Measurements from ENCODE around the gene PLIN3. TPM values are rescaled to one million over a fixed set of nuclear protein-coding genes. Genes with fewer than 3 reads are reported as not detected.
A peak's percentile ranks its signal among the peaks of the same experiment; 100 is the strongest.
"Not testable (repeated sequence)": the region's sequence is repeated elsewhere in the genome, so short reads cannot be mapped to it uniquely, and the experiment has no call there.

PLIN3 gene
- polyA plus RNA-seq, 4 donors: 77.3 to 190 (median 145) TPM

DNA sequence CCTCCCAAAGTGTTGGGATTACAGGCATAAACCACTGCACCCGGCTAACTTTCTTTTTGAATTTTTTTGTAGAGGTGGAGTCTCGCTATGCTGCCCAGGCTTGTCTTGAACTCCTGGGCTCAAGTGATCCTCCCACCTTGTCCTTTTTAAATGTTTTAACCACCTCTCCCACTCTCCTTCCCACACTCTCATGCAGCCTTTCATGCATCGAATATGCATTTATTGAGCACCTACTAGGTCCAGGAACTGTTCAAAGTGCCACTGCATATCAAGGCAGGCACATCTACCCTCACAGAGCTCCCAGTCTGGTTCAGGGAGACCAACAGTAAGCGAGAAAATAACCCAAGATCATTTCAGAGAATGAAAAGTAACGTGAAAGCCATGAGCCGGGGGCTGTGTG, 37.1 kb downstream of the PLIN3 start:
- H3K27ac ChIP-seq (ENCODE audit: low read depth in 1 of 3, low read length in 2 of 3): peak overlapping the region; percentile 94 to 99 (median 98)
- no peak for FAIRE-seq
- peaks cover 0 to 7% (median 0%) of the 10 kb centered on the region in 3 donors for H3K36me3 ChIP-seq (ENCODE audit: control insufficient read depth in 3 of 3, insufficient read depth in 2 of 3, low read depth in 1 of 3, low read length in 3 of 3)

DNA sequence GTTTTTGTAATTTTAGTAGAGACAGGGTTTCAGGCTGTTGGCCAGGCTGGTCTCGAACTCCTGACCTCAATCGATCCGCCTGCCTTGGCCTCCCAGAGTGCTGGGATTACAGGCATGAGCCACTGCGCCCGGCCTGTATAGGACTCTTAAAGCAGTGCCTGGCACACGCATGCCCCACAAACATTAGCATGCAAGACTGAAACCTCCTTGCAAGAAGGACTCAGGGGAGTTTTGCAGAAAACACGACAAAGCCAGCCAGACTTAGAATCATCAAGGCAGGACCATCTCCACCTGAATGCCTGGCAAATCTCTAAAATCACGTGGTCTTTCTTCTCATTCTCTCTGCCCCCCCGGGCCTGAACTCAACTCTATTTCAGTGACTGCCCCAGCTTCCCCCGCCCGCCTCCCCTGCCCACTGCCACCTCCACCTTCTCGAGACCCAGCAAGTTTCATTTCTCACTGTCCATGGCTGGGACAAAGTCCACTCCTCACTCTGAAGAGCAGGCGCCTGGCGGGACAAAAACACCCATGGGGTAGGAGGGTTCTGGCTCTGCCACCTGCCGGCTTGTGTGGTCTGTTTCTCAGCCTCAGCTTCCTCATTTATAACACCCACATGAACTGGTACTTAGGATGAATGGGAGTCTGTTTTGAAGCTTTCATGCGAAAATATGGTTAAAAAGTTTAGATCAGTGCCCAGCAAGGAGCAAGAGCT, 38.3 kb downstream of the PLIN3 start:
- H3K27me3 ChIP-seq (ENCODE audit: control insufficient read depth in 3 of 3, insufficient read depth in 3 of 3, low read length in 3 of 3): no peaks in the 10 kb centered on the region
- peak overlapping the region; percentile 56 to 98 (median 80) for H3K27ac ChIP-seq (ENCODE audit: low read depth in 1 of 3, low read length in 2 of 3)
- H3K36me3 ChIP-seq (ENCODE audit: control insufficient read depth in 3 of 3, insufficient read depth in 2 of 3, low read depth in 1 of 3, low read length in 3 of 3): peaks cover 0 to 11% (median 0%) of the 10 kb centered on the region in 3 donors
- peak overlapping the region in 1 of 3 donors; percentile 97 for H3K4me3 ChIP-seq (ENCODE audit: low read depth in 1 of 3, low read length in 3 of 3)
- H3K9me3 ChIP-seq (ENCODE audit: control insufficient read depth in 2 of 2, insufficient read depth in 1 of 2, low read depth in 1 of 2, low read length in 1 of 2): no peaks in the 10 kb centered on the region
- H3K4me1 ChIP-seq (ENCODE audit: control insufficient read depth in 3 of 3, insufficient read depth in 2 of 3, low read depth in 1 of 3, low read length in 2 of 3): peaks cover 0 to 25% (median 6%) of the 10 kb centered on the region in 3 donors
- DNase-seq (peak; percentile 86 to 92), FAIRE-seq (no peak)
- 18 to 48% (median 24%) methylated on average over 16 of the region's 16 CpGs for WGBS, 3 donors

More for the DNA sequence above, 37.1 kb downstream of the PLIN3 start:
- 63 to 80% (median 71%) methylated on average over 6 of the region's 6 CpGs for WGBS, 3 donors
- Histone ChIP-seq H3K9me3 (ENCODE audit: control insufficient read depth in 2 of 2, insufficient read depth in 1 of 2, low read depth in 1 of 2, low read length in 1 of 2) (no peaks in the 10 kb centered on the region), H3K27me3 (ENCODE audit: control insufficient read depth in 3 of 3, insufficient read depth in 3 of 3, low read length in 3 of 3) (no peaks in the 10 kb centered on the region), H3K4me1 (ENCODE audit: control insufficient read depth in 3 of 3, insufficient read depth in 2 of 3, low read depth in 1 of 3, low read length in 2 of 3) (peaks cover 0 to 25% (median 6%) of the 10 kb centered on the region in 3 donors), H3K4me3 (ENCODE audit: low read depth in 1 of 3, low read length in 3 of 3) (peak overlapping the region in 2 of 3 donors; percentile 95 to 97)
- peak; percentile 32 to 41 for DNase-seq

DNA sequence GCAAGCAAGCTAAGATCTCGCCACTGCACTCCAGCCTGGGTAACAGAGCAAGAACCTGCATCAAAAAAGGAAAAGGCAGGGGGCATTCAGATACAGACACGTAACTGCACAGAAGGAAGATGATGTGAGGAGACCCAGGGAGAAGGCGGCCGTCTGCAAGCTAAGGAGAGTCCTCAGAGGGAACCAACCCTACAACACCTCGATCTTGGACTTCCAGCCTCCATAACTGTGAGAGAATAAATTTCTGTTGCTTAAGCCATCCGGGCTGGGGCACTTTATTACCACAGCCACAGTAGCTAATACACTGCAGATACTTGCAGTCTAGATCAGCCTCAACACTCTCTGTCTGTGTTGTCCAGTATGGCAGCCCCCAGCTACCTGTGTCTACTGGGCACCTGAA, 43.9 kb downstream of the PLIN3 start:
- H3K27ac ChIP-seq (ENCODE audit: low read depth in 1 of 3, low read length in 2 of 3): no peak overlapping the region
- H3K9me3 ChIP-seq (ENCODE audit: control insufficient read depth in 2 of 2, insufficient read depth in 1 of 2, low read depth in 1 of 2, low read length in 1 of 2): no peaks in the 10 kb centered on the region
- FAIRE-seq: no peak
- WGBS, 3 donors: 80 to 92% (median 84%) methylated on average over 6 of the region's 6 CpGs
- no peaks in the 10 kb centered on the region for H3K27me3 ChIP-seq (ENCODE audit: control insufficient read depth in 3 of 3, insufficient read depth in 3 of 3, low read length in 3 of 3)
- no peaks in the 10 kb centered on the region for H3K4me1 ChIP-seq (ENCODE audit: control insufficient read depth in 3 of 3, insufficient read depth in 2 of 3, low read depth in 1 of 3, low read length in 2 of 3)
- H3K36me3 ChIP-seq (ENCODE audit: control insufficient read depth in 3 of 3, insufficient read depth in 2 of 3, low read depth in 1 of 3, low read length in 3 of 3): peaks cover under 1 to 22% (median 6%) of the 10 kb centered on the region in 3 donors
- H3K4me3 ChIP-seq (ENCODE audit: low read depth in 1 of 3, low read length in 3 of 3): no peak overlapping the region
- DNase-seq: no peak

DNA sequence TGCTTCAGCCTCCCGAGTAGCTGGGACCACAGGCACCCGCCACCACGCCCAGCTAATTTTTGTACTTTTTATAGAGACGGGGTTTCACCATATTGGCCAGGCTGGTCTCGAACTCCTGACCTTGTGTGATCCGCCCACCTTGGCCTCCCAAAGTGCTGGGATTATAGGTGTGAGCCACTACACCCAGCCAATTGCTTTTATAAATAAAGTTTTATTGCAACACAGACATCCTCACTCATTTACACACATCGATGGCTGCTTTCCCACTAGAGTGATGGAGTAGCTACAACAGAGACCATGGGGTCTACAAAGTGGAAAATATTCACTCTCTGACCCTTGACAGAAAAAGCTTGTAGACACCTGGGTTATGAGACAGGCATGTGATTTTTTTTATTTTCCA, 45.1 kb downstream of the PLIN3 start:
- WGBS, 3 donors: 95 to 100% (median 98%) methylated on average over 7 of the region's 7 CpGs
- not testable (repeated sequence) for H3K9me3 ChIP-seq (ENCODE audit: control insufficient read depth in 2 of 2, insufficient read depth in 1 of 2, low read depth in 1 of 2, low read length in 1 of 2); DNase-seq; H3K27me3 ChIP-seq (ENCODE audit: control insufficient read depth in 3 of 3, insufficient read depth in 3 of 3, low read length in 3 of 3); H3K27ac ChIP-seq (ENCODE audit: low read depth in 1 of 3, low read length in 2 of 3); H3K4me1 ChIP-seq (ENCODE audit: control insufficient read depth in 3 of 3, insufficient read depth in 2 of 3, low read depth in 1 of 3, low read length in 2 of 3); FAIRE-seq; H3K4me3 ChIP-seq (ENCODE audit: low read depth in 1 of 3, low read length in 3 of 3)
- H3K36me3 ChIP-seq (ENCODE audit: control insufficient read depth in 3 of 3, insufficient read depth in 2 of 3, low read depth in 1 of 3, low read length in 3 of 3): peaks cover 6 to 34% (median 11%) of the 10 kb centered on the region in 3 donors

DNA sequence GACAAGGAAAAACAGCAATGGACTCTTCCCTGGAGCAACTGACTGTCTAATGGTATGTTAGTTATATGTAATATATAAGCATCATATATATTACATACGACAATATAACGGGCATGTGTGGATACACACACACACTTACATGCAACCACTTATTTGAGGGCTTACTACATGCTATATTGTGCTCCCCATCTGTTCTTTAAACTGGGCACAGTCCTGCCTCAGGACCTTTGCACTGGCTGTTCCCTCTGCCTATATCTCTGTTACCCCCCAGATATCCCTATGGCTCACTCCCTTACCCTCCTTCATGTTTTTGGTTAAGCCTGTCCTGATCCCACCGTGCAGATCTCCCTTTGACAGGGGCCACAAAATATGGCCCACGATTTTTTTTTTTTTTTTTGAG, 46.2 kb downstream of the PLIN3 start:
- no peak for DNase-seq
- H3K36me3 ChIP-seq (ENCODE audit: control insufficient read depth in 3 of 3, insufficient read depth in 2 of 3, low read depth in 1 of 3, low read length in 3 of 3): peaks cover 9 to 45% (median 17%) of the 10 kb centered on the region in 3 donors
- FAIRE-seq: no peak
- no peaks in the 10 kb centered on the region for H3K9me3 ChIP-seq (ENCODE audit: control insufficient read depth in 2 of 2, insufficient read depth in 1 of 2, low read depth in 1 of 2, low read length in 1 of 2)
- no peaks in the 10 kb centered on the region for H3K27me3 ChIP-seq (ENCODE audit: control insufficient read depth in 3 of 3, insufficient read depth in 3 of 3, low read length in 3 of 3)
- no peaks in the 10 kb centered on the region for H3K4me1 ChIP-seq (ENCODE audit: control insufficient read depth in 3 of 3, insufficient read depth in 2 of 3, low read depth in 1 of 3, low read length in 2 of 3)
- no peak overlapping the region for H3K27ac ChIP-seq (ENCODE audit: low read depth in 1 of 3, low read length in 2 of 3)
- no peak overlapping the region for H3K4me3 ChIP-seq (ENCODE audit: low read depth in 1 of 3, low read length in 3 of 3)
- WGBS, 3 donors: 67 to 93% (median 90%) methylated on average over 4 of the region's 4 CpGs

DNA sequence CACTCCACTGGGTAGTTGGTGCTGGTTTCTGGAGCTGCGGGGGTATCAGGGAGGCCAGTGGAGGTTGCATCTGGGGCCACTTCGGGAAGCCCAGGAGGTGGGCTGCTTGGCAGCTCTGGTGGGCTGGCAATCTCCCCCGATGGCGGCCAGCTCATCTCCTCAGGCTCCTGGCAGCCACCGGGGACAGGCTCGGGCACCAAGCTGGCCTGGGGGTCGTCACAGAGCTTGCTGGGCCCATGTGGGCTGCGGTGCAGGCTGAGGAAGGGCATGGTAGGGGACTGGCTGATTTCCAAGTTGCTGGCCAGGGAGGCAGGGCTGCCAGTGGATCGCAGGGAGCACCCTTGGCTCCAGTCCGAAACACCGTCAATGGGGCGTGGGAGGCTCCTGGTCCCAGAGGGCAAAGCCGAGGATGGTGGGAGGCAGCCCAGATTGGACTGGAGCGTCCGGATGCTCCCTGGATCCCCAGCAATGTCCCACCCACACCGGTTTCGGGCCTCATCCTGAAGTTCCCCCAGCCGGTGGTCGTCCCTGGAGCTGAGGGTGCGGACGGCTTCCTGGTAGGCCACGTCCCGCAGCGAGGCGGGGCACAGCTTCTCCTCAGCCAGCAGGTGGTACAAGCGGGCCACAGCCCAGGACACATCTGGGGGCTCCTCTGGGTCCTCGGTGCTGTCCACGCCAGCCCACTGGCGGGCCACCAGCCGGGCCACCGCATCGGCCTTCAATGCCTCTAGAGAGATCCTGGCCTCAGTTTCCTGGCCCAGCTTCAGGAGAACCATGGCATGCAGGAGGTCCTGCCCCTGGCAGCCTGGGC, 49.8 kb downstream of the PLIN3 start:
- peaks cover 6 to 37% (median 17%) of the 10 kb centered on the region in 3 donors for H3K36me3 ChIP-seq (ENCODE audit: control insufficient read depth in 3 of 3, insufficient read depth in 2 of 3, low read depth in 1 of 3, low read length in 3 of 3)
- DNase-seq (no peak), FAIRE-seq (no peak)
- no peaks in the 10 kb centered on the region for H3K9me3 ChIP-seq (ENCODE audit: control insufficient read depth in 2 of 2, insufficient read depth in 1 of 2, low read depth in 1 of 2, low read length in 1 of 2)
- no peaks in the 10 kb centered on the region for H3K27me3 ChIP-seq (ENCODE audit: control insufficient read depth in 3 of 3, insufficient read depth in 3 of 3, low read length in 3 of 3)
- H3K27ac ChIP-seq (ENCODE audit: low read depth in 1 of 3, low read length in 2 of 3): no peak overlapping the region
- 87 to 93% (median 89%) methylated on average over 31 to 32 of the region's 32 CpGs for WGBS, 3 donors
- H3K4me1 ChIP-seq (ENCODE audit: control insufficient read depth in 3 of 3, insufficient read depth in 2 of 3, low read depth in 1 of 3, low read length in 2 of 3): peaks cover 0 to 6% (median 0%) of the 10 kb centered on the region in 3 donors
- H3K4me3 ChIP-seq (ENCODE audit: low read depth in 1 of 3, low read length in 3 of 3): no peak overlapping the region

DNA sequence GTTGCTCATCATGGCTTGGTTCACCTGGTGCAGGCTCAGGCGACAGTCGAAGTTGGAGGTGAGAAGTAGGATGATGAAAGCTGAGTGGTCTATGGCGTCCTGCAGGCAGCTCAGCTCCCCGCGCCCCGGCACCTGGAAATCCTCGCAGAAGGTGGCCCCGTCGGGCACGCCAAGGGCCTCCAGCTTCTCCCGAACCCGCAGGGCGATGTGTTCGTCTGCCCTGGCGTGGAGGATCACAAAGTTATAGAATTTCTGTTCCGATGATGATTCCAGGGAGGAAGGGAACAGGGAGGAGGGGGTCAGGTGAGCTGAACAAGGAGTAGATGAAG, 50.6 kb downstream of the PLIN3 start:
- Histone ChIP-seq H3K27ac (ENCODE audit: low read depth in 1 of 3, low read length in 2 of 3) (no peak overlapping the region), H3K4me1 (ENCODE audit: control insufficient read depth in 3 of 3, insufficient read depth in 2 of 3, low read depth in 1 of 3, low read length in 2 of 3) (peaks cover 0 to 6% (median 0%) of the 10 kb centered on the region in 3 donors), H3K9me3 (ENCODE audit: control insufficient read depth in 2 of 2, insufficient read depth in 1 of 2, low read depth in 1 of 2, low read length in 1 of 2) (no peaks in the 10 kb centered on the region), H3K27me3 (ENCODE audit: control insufficient read depth in 3 of 3, insufficient read depth in 3 of 3, low read length in 3 of 3) (no peaks in the 10 kb centered on the region), H3K4me3 (ENCODE audit: low read depth in 1 of 3, low read length in 3 of 3) (no peak overlapping the region), H3K36me3 (ENCODE audit: control insufficient read depth in 3 of 3, insufficient read depth in 2 of 3, low read depth in 1 of 3, low read length in 3 of 3) (peaks cover 6 to 37% (median 17%) of the 10 kb centered on the region in 3 donors)
- WGBS, 3 donors: 92 to 95% (median 94%) methylated on average over 15 to 16 of the region's 16 CpGs
- DNase-seq: no peak
- FAIRE-seq: no peak

DNA sequence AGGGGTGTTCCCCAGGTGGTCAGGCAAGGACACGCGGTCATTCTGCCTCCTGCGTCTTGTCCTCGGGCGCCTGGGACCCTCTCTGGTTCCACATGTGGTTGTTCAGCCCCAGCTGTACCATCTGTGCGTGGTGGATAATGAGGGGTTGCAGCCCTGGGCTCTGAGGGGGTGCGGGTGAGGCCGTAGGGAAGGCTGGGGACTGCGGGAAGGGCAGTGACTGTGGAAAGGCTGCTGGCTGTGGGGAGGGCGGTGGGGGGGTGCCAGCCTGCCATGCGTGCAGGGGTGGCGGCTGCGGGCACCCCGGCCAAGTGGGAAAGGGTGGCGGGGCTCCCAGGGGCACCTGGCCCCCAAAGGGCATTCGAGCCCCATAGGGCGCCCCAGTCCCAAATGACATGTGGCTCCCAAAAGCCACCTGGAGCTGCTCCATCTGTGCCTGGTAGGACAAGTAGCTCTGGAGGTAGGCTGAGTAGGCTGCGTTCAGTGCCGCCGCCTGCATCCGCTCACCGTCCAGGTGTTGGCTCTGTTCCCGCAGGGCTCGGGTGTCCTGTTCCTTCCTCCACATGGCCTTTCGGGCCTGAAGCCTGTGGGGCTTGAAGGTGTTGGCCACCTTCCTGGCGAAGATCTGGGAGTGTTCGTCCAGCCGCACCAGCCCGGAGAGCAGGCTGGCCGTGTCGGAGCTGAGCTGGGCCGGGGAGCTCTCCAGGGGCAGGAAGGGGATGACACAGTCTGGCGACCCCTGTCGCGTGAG, 51.1 kb downstream of the PLIN3 start:
- no peak for DNase-seq
- no peaks in the 10 kb centered on the region for H3K9me3 ChIP-seq (ENCODE audit: control insufficient read depth in 2 of 2, insufficient read depth in 1 of 2, low read depth in 1 of 2, low read length in 1 of 2)
- no peak overlapping the region for H3K4me3 ChIP-seq (ENCODE audit: low read depth in 1 of 3, low read length in 3 of 3)
- no peak for FAIRE-seq
- 93 to 94% (median 94%) methylated on average over 29 to 35 of the region's 35 CpGs for WGBS, 3 donors
- H3K27me3 ChIP-seq (ENCODE audit: control insufficient read depth in 3 of 3, insufficient read depth in 3 of 3, low read length in 3 of 3): no peaks in the 10 kb centered on the region
- peaks cover 6 to 37% (median 17%) of the 10 kb centered on the region in 3 donors for H3K36me3 ChIP-seq (ENCODE audit: control insufficient read depth in 3 of 3, insufficient read depth in 2 of 3, low read depth in 1 of 3, low read length in 3 of 3)
- H3K4me1 ChIP-seq (ENCODE audit: control insufficient read depth in 3 of 3, insufficient read depth in 2 of 3, low read depth in 1 of 3, low read length in 2 of 3): peaks cover 0 to 6% (median 0%) of the 10 kb centered on the region in 3 donors
- peak overlapping the region in 1 of 3 donors; percentile 27 for H3K27ac ChIP-seq (ENCODE audit: low read depth in 1 of 3, low read length in 2 of 3)

Data from small intestine (tissue), 7 donors.